ENCODE data around the gene PPP1R3G. TPM values are rescaled to one million over a fixed set of nuclear protein-coding genes. Genes with fewer than 3 reads are reported as not detected.

PPP1R3G gene
- total and polyA plus RNA-seq, 2 of the 13 experiments (the other 11 are each of a cell fraction or from before 2014, with no cell fraction given), result 1.2 to 1.3 TPM

GRCh38 chr6:5082487-5083306 is 2.4 kb upstream of the PPP1R3G start (continued):
- TF ChIP-seq KLF15 (CRISPR knock-in tag; IDR thresholded peaks at IDR 0.05; ENCODE audit: borderline replicate concordance) (no peak), HDAC6 (IDR thresholded peaks at IDR 0.05; ENCODE audit: low read depth, low read length) (no peak), BCLAF1 (IDR thresholded peaks at IDR 0.05) (no peak), THAP7 (CRISPR knock-in tag; IDR thresholded peaks at IDR 0.05) (peak; percentile 87; the same call in 1 of the 2 replicates), THRA (CRISPR knock-in tag; IDR thresholded peaks at IDR 0.05; ENCODE audit: borderline replicate concordance) (peak; percentile 84; the same call in 1 of the 2 replicates), ZZZ3 (CRISPR knock-in tag; IDR thresholded peaks at IDR 0.05; ENCODE audit: borderline replicate concordance) (no peak), ZSCAN5A (CRISPR knock-in tag; IDR thresholded peaks at IDR 0.05; ENCODE audit: borderline replicate concordance) (0 out of 2 replicates have a peak, but pooled peaks have one; percentile 63), GATA4 (IDR thresholded peaks at IDR 0.05; ENCODE audit: borderline replicate concordance, low read depth) (no peak; the same call in 1 of the 2 replicates), ZNF597 (CRISPR knock-in tag; IDR thresholded peaks at IDR 0.05) (no peak), ZNF878 (CRISPR knock-in tag; IDR thresholded peaks at IDR 0.05) (peak; percentile 94), SAFB2 (CRISPR knock-in tag; IDR thresholded peaks at IDR 0.05; ENCODE audit: borderline replicate concordance, low read depth) (no peak), FOSL2 (CRISPR knock-in tag; IDR thresholded peaks at IDR 0.05) (peak; percentile 62), ATF7-NPFF (CRISPR knock-in tag; IDR thresholded peaks at IDR 0.05; ENCODE audit: low read depth) (no peak; the same call in 1 of the 2 replicates), ZNF572 (CRISPR knock-in tag; IDR thresholded peaks at IDR 0.05) (no peak; the same call in 1 of the 2 replicates), MYPOP (CRISPR knock-in tag; IDR thresholded peaks at IDR 0.05) (no peak; the same call in 1 of the 2 replicates)
- TF ChIP-seq, protein P1, sequence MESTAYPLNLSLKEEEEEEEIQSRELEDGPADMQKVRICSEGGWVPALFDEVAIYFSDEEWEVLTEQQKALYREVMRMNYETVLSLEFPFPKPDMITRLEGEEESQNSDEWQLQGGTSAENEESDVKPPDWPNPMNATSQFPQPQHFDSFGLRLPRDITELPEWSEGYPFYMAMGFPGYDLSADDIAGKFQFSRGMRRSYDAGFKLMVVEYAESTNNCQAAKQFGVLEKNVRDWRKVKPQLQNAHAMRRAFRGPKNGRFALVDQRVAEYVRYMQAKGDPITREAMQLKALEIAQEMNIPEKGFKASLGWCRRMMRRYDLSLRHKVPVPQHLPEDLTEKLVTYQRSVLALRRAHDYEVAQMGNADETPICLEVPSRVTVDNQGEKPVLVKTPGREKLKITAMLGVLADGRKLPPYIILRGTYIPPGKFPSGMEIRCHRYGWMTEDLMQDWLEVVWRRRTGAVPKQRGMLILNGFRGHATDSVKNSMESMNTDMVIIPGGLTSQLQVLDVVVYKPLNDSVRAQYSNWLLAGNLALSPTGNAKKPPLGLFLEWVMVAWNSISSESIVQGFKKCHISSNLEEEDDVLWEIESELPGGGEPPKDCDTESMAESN (CRISPR knock-in tag; conservative IDR thresholded peaks at IDR 0.05), result no peak
